Right renal pelvis (tissue), 4 donors: ENCODE data around the gene GPR151. TPM values are rescaled to one million over a fixed set of nuclear protein-coding genes. Genes with fewer than 3 reads are reported as not detected.

Experiments
- DNase-seq, 4 donors: peaks; one replicate each; pipeline ENCODE4 v3.0.0-alpha.2; 2013; ENCODE audit warnings: low read depth in 4 of 4, low spot score in 3 of 4, missing footprints in 1 of 4
- polyA plus RNA-seq, 4 donors: library from polyadenylated mRNA; unstranded; fragments of 120-200 nt; gene quantifications; one replicate each; pipeline ENCODE4 v1.2.1, GENCODE V29; 2013; ENCODE audit not compliant: insufficient read length in 4 of 4

GPR151 gene
- polyA plus RNA-seq, 4 donors = not detected

- DNase-seq = no peak
These were observed 5.6 kb upstream of the GPR151 start for GRCh38 chr5:146521403-146522106.

GRCh38 chr5:146520731-146521130 lies 4.7 kb upstream of the GPR151 start:
- DNase-seq = no peak

GRCh38 chr5:146519554-146519953 lies 3.6 kb upstream of the GPR151 start:
- no peak for DNase-seq

DNA sequence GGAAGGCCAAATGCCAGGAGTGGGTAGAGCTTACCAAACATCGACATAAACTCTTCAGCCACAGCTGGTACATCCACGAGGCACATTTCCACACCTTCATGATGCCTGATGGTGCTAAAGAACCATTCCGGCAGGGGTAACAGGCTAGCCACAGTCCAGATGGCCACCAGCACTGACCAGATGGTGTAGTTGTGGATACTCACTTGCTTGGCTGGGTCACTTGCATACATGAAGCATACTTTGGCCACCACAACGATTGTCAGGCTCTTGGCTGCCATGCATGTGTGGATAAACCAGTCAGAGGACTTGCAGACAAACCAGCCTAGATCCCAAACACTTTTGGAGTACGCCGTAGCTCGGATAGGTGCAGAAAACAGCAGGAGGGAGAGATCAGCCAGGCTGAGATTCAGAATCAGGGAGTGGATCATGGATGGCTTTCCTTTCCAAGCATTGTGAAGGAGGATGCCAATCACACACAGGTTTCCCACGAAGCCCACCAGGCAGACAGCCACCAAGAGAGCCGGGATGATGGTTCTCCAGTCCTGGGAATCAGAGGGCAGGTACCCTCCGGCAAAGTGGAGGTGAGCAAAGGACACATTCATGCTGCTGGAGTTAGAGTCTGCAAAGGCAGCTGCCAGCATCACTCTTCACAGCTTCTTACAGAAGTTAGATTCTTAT lies 378 bp downstream of the GPR151 start:
- no peak for DNase-seq

DNA sequence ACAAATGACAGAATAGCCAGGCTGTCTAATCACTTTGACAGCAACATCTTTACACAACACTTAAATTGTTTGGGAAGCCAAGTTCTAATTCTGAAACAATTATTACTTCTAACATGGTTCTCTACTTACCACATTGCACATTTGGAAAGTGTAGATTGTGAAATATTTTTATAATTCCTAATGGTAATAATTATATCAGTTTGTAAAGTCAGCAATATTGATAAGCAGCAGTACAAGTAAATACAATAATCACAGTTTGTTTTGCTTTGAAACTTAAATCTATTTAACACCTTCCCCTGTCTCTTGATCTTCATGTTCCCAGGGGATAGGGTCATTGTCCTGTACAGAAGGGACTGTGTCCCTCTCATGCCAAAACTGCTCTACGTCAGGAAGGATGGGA lies 1.4 kb downstream of the GPR151 start:
- DNase-seq = no peak

DNA sequence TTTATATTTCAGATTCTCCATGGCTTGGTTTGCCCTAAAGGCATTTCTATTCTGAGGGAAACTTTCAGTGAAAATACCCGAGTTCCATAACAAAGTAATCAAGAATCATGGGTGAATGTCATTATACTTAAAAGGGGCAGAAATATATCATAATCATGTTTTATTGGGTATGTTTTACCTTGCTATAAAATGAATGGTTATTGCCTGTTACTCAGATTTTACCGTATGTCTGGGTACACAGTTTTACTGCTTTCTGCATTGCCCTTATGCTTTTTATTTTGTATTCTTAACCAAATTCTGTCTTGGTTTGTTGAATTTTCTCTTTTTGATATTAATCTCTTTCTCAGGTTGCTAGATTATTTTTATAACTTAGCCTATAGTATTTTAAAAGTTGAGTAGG lies 2.5 kb downstream of the GPR151 start:
- DNase-seq = no peak

- DNase-seq = no peak
These were observed 5.3 kb downstream of the GPR151 start for GRCh38 chr5:146510559-146511125.

DNA sequence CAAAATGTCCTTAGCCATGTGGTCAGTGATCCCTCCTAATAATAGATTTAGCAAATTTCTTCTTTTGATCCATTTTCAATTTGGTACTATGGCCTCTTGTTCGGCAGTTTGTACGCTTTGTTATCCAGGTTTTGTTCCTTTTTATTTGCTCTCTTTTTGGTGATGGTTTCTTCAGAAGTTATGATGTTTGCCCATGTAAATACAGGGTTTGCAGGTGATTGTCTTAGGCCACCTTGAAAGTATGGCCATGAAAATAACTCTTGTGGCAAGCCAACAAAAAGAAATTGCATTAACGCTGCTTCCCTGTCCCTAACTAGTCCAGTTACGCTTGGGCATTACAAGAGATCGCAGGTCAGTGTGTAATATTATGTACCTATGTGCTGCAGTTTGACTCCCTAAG lies 8.6 kb downstream of the GPR151 start:
- DNase-seq = no peak

DNA sequence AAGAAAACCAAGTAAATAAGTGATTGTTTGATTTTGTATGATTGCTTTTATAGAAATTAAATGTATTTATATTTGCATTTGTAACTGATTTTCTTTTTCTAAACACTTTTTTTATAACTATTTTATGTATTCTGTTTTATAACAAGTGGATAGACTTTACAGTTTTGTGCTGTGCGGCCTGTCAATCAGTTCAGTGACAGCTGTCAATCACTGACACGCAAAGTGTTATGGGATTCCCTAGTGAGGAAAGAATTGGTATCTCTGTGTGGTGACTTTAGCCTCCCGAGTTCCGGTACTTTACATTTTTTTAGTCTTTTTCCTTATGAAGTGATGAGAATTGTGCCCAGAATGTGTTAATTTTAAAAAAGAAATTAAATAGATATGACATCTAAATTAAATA lies 16.3 kb downstream of the GPR151 start:
- DNase-seq = no peak

- no peak for DNase-seq
These were observed 21.3 kb downstream of the GPR151 start for GRCh38 chr5:146494656-146495055.

GRCh38 chr5:146490089-146490843 lies 25.7 kb downstream of the GPR151 start:
- DNase-seq = no peak

- no peak for DNase-seq
These were observed 31.1 kb downstream of the GPR151 start for GRCh38 chr5:146484714-146485391.

DNA sequence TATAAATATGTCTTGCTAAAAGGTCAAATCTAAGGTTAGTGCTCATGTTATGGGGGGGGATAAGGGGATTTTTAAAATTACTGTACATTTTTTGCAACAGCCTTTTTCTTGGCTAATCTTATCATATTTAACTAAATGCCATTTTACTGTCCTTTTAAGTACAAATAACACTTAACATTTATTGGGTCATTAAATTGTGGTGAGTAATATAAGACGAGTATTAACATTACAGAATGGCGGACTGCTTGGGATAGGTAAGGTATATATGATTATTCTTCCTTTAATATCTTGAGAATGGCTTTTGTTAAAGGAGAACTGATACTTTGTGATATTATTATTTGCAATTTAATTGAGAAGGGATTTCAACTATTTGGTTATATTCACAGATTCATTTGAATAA lies 33.2 kb downstream of the GPR151 start:
- no peak for DNase-seq

GRCh38 chr5:146475906-146476305 lies 40.1 kb downstream of the GPR151 start:
- DNase-seq = no peak

DNA sequence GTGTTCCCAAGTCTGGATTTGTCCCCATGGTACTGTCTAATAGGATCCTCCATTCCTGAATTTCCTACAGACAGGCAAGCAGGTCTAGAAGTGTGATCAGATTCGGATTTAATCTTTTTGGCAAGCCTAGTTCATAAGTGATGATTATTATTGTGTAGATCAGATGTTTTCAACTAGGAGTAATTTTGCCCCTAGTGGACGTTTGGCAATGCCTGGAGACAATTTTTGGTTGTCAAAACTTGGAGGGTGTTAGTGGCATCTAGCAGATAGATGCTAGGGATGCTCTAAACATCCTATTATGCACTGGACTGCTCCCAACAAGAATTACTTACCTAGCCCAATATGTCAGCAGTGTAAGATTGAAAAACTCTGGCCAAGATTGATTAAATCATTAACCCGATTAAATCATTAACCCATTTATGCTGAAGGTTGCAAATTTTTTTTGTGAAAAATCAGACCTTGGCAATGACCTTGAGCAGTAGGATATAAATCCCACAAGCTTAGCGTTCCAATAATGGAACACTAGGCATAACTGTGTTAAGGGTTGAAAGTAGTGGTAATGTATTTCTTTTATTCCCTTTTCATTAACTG lies 40.7 kb downstream of the GPR151 start:
- no peak for DNase-seq

- DNase-seq = no peak
These were observed 41.9 kb downstream of the GPR151 start for GRCh38 chr5:146474065-146474464.

DNA sequence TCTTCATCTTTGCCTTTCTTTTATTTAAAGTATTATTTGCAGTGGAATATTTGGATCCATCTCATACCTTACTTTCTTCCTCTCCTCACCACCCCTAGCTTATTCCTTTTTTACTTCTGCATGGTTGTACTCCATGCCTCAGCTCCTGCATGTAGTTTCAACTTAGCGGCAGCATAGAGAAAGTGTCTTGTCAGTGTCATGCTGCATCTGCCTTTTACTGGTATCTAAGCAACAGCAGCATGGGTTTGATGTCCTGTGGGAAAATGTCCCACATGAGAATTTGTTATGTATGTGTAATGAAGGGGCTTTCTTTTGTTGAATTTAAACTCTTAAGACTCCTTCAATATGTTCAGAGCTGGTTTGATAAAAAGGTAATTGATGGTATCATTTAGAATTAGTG lies 48.2 kb downstream of the GPR151 start:
- no peak for DNase-seq

DNA sequence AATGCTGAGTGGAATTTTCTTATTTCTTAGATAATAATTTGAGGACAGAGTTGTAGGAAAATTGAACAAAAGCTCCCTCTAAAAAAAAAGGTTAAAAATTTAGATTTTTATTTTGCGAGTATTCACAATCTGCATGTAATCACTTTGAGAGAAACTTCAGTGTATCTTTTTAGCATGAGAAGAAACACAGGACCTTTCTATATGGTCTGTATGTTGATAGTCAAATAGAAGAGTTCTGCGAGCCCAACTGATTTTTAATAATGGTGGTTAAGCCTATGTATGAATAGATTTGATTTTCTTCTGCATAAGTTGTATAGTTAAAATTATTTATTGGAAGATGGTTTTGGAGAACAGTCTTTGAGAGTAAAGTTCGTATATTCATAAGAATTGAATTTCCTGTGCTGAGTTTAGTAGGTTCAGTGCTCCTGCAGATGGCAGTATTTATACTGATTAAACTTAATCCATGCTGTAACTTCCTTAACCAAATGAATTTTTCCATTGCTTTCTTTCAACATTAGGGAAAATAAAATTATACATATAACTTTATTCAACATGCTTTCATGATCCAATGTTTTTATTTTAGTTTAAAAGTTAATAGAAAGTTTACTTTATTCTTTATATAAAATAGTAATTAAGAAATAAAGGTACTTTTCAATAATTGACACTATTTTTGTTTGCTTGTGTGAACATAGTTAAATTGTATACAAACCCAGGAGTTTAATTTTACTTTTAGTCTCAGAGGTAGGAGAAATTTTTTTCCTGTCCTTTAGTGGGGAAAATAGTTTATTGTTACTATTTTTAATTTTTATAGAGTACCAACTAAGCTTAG lies 49.3 kb downstream of the GPR151 start:
- DNase-seq = no peak

DNA sequence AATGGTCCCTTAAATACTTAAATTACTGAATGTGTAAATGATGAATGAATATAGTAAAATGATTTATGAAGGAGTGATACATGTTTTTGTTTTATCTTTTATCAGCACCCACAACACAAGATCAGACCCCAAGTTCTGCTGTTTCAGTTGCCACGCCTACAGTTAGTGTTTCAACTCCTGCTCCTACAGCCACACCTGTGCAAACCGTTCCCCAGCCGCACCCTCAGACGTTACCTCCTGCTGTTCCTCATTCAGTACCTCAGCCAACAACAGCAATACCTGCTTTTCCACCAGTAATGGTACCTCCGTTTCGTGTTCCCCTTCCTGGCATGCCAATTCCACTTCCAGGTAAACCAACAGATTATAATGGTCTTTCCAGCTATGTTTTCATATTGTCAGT lies 52.5 kb downstream of the GPR151 start:
- DNase-seq = no peak
